Endothelial cell of umbilical vein (primary cell): Measurements from ENCODE around the gene FAM222A. TPM values are rescaled to one million over a fixed set of nuclear protein-coding genes. Genes with fewer than 3 reads are reported as not detected.

Experiments used
- BruUV-seq: library from RNA; stranded (reverse); fragments of 400-500 nt; replicated peaks from 2 replicates; lab custom pipeline; 2021; lab: Mats Ljungman, UMichigan
- CTCF ChIA-PET: fragments of 300-600, 350-600 bp; sonication (Branson Sonifier 250); formaldehyde crosslinking; loops from one replicate; lab custom pipeline; 2021; ENCODE audit warnings: antibody characterized with exemption, inconsistent platforms; lab: Charles Lee
- POLR2A ChIA-PET: fragments of 300-600, 350-600 bp; sonication (Branson Sonifier 250); formaldehyde crosslinking; loops from one replicate; lab custom pipeline; 2021; ENCODE audit warnings: antibody characterized with exemption, inconsistent platforms; lab: Charles Lee
- DNase-seq: peaks from one replicate; pipeline ENCODE4 v3.0.0-alpha.2; 2011; ENCODE audit warnings: low read depth, low spot score
- FAIRE-seq: peaks from 2 replicates; lab custom pipeline; 2011; peaks lifted over from hg19 to GRCh38; lab: Jason Lieb, UNC
- H2AFZ ChIP-seq: 2 replicates; pipeline ENCODE4 v1.6.0; 2012; ENCODE audit warnings: low read depth, low read length, control low read depth, inconsistent platforms
- H3K27ac ChIP-seq: 2 replicates; pipeline ENCODE4 v1.5.1; 2011; ENCODE audit warnings: low read depth, mild to moderate bottlenecking, control low read depth, low read length, moderate library complexity; ENCODE audit not compliant: insufficient read depth
- H3K27me3 ChIP-seq, 2 experiments: 2 replicates each; pipeline versions ENCODE4 v1.6.0 to v1.6.1; 2011; ENCODE audit warnings: low read length in 2 of 2, mixed read lengths in 1 of 2; ENCODE audit not compliant: control insufficient read depth in 2 of 2, insufficient read depth in 2 of 2
- H3K36me3 ChIP-seq, 2 experiments: 2 replicates in 1 of 2; 3 replicates in 1 of 2; pipeline ENCODE4 v1.5.1; 2011; ENCODE audit warnings: low read length in 2 of 2, mild to moderate bottlenecking in 1 of 2, moderate library complexity in 1 of 2; ENCODE audit not compliant: control insufficient read depth in 2 of 2, insufficient read depth in 2 of 2; ENCODE audit errors: extremely low read depth in 1 of 2
- H3K4me1 ChIP-seq: 3 replicates; pipeline ENCODE4 v1.5.1; 2011; ENCODE audit warnings: mild to moderate bottlenecking, low read length; ENCODE audit not compliant: control insufficient read depth, insufficient read depth; ENCODE audit errors: extremely low read depth
- H3K4me2 ChIP-seq: 2 replicates; pipeline ENCODE4 v1.6.1; 2011; ENCODE audit warnings: low read length, control low read depth, mixed read lengths; ENCODE audit not compliant: insufficient read depth
- H3K4me3 ChIP-seq, 3 experiments: fragments of 200-600 bp in 1 of 3; sonication (generic), shearing (Covaris generic) in 1 of 3; replicated peaks in 1 of 3; 2 replicates each; pipeline ENCODE4 v1.5.1; 2011 to 2016; ENCODE audit warnings: control low read depth in 3 of 3, low read length in 3 of 3, mild to moderate bottlenecking in 2 of 3, inconsistent platforms in 1 of 3, low read depth in 1 of 3, moderate library complexity in 1 of 3; ENCODE audit not compliant: insufficient read depth in 1 of 3
- H3K79me2 ChIP-seq: 2 replicates; pipeline ENCODE4 v1.6.0; 2012; ENCODE audit warnings: low read length, inconsistent platforms; ENCODE audit not compliant: control insufficient read depth, insufficient read depth
- H3K9ac ChIP-seq: replicated peaks from 2 replicates; pipeline ENCODE3; 2011; ENCODE audit warnings: low read length, control low read depth; ENCODE audit not compliant: insufficient read depth; ENCODE audit errors: extremely low read depth
- H3K9me1 ChIP-seq: replicated peaks from 3 replicates; pipeline ENCODE4 v1.6.0; 2011; ENCODE audit warnings: mild to moderate bottlenecking, low read length; ENCODE audit not compliant: control insufficient read depth, insufficient read depth; ENCODE audit errors: extremely low read depth
- H3K9me3 ChIP-seq: replicated peaks from 2 replicates; pipeline ENCODE4 v1.5.1; 2012; ENCODE audit warnings: low read length, inconsistent platforms; ENCODE audit not compliant: control insufficient read depth, insufficient read depth
- H4K20me1 ChIP-seq: replicated peaks from 2 replicates; pipeline ENCODE3; 2011; ENCODE audit warnings: mild to moderate bottlenecking, low read length; ENCODE audit not compliant: control insufficient read depth, insufficient read depth; ENCODE audit errors: extremely low read depth
- CTCF ChIP-seq, 2 donors: IDR thresholded peaks; 1 replicate in 1 of 2; 2 replicates in 1 of 2; pipeline ENCODE4 v1.5.1; 2011; ENCODE audit warnings: low read length in 2 of 2, mild to moderate bottlenecking in 2 of 2, moderate library complexity in 2 of 2, control low read depth in 1 of 2, inconsistent platforms in 1 of 2, low read depth in 1 of 2; ENCODE audit not compliant: insufficient read depth in 1 of 2; ENCODE audit errors: extremely low read depth in 1 of 2
- EZH2 ChIP-seq: IDR thresholded peaks from 2 replicates; pipeline ENCODE4 v1.6.1; 2012; ENCODE audit warnings: borderline replicate concordance, low read depth, mild to moderate bottlenecking, moderate library complexity, low read length, inconsistent platforms; ENCODE audit not compliant: severe bottlenecking
- FOS ChIP-seq: IDR thresholded peaks from 2 replicates; pipeline ENCODE4 v1.6.1; 2011; ENCODE audit warnings: mild to moderate bottlenecking, low read length, moderate library complexity, borderline replicate concordance; ENCODE audit not compliant: insufficient read depth
- GATA2 ChIP-seq: IDR thresholded peaks from 2 replicates; pipeline ENCODE4 v1.7.0; 2011; ENCODE audit warnings: low read depth, mild to moderate bottlenecking, moderate library complexity, mixed read lengths, low read length; ENCODE audit not compliant: insufficient read length, insufficient read depth
- JUN ChIP-seq: IDR thresholded peaks from 2 replicates; pipeline ENCODE4 v1.6.1; 2011; ENCODE audit warnings: borderline replicate concordance, low read depth; ENCODE audit not compliant: insufficient read length, insufficient read depth
- MAX ChIP-seq: IDR thresholded peaks from 2 replicates; pipeline ENCODE4 v1.6.1; 2011; ENCODE audit not compliant: insufficient read depth, insufficient read length
- MYC ChIP-seq: IDR thresholded peaks from one replicate; pipeline ENCODE4 v1.6.1; 2011; ENCODE audit warnings: mild to moderate bottlenecking, low read depth, low read length
- POLR2A ChIP-seq: IDR thresholded peaks from 2 replicates; pipeline ENCODE4 v1.6.1; 2012; ENCODE audit warnings: low read depth, mild to moderate bottlenecking, control low read depth, low read length
- POLR2AphosphoS5 ChIP-seq: IDR thresholded peaks from 2 replicates; pipeline ENCODE4 v1.6.1; 2012; ENCODE audit warnings: low read depth, mild to moderate bottlenecking, control low read depth, low read length, moderate library complexity; ENCODE audit not compliant: insufficient read depth
- dilution Hi-C: fragments of 300-500 bp; cut with MboI; formaldehyde crosslinking; loops from one replicate; pipeline ENCODE4 v1.15.0; 2019; ENCODE audit warnings: low sequenced_read_pairs; ENCODE audit not compliant: extremely low pct_ligation_motif_present
- intact Hi-C: fragments of 100-400 bp; cut with micrococcal nuclease; formaldehyde crosslinking; loops from one replicate; pipeline ENCODE4 v1.10.0; 2022
- polyA plus RNA-seq, 4 experiments: library from polyadenylated mRNA; depleted of rRNA in 3 of 4; stranded (reverse) in 3 of 4; unstranded in 1 of 4; fragments of >200 nt; gene quantifications; 2 replicates each; pipeline versions ENCODE4 v1.2.1 to v1.2.3, GENCODE V29; 2011 to 2012; ENCODE audit warnings: missing spikeins in 1 of 4
- total RNA-seq: library from RNA; stranded (reverse); gene quantifications from 2 replicates; pipeline ENCODE4 v1.2.3, GENCODE V29; 2021

Gene FAM222A
- total and polyA plus RNA-seq, 2 donors (not counting 3 experiments of a cell fraction or from before 2014, with no cell fraction given): 0.62 to 1.7 TPM

GRCh38 chr12:109807954-109808643, 94.5 kb downstream of the FAM222A start:
- no peaks in the 10 kb centered on the region for H3K79me2 ChIP-seq
- no peak for FAIRE-seq

More at GRCh38 chr12:109807954-109808643, 94.5 kb downstream of the FAM222A start:
- BruUV-seq: no TSS peak
- Histone ChIP-seq H3K9me3 (no peaks in the 10 kb centered on the region), H3K27ac (no peak overlapping the region), H3K36me3 (peaks cover 0 to 2% of the 10 kb centered on the region in 2 experiments), H3K4me2 (no peak overlapping the region), H2AFZ (no peak overlapping the region), H3K4me3 (no peak overlapping the region), H3K9ac (no peak overlapping the region), H3K9me1 (no peaks in the 10 kb centered on the region), H3K27me3 (no peaks in the 10 kb centered on the region), H3K4me1 (no peaks in the 10 kb centered on the region), H4K20me1 (no peaks in the 10 kb centered on the region)
- ChIA-PET CTCF (interaction anchor here (6.1 kb wide), 1 partner anchor 36 kb away, joined by 159 read pairs; no protein-coding TSS in a partner anchor), POLR2A (no interaction called here)
- intact Hi-C loops: no loop called here
- DNase-seq: no peak
- TF ChIP-seq POLR2A (no peak), CTCF (IDR thresholded peaks at IDR 0.05; ENCODE audit: extremely low read depth in 1 of 2, insufficient read depth in 1 of 2, low read depth in 1 of 2, low read length in 2 of 2) (no peak), GATA2 (no peak), MYC (no peak), POLR2AphosphoS5 (no peak), JUN (no peak), EZH2 (no peak), MAX (no peak), FOS (no peak)
- dilution Hi-C loops: no loop called here
